WTC11 (cell line): ENCODE results near the gene PRDM12. TPM values are rescaled to one million over a fixed set of nuclear protein-coding genes. Genes with fewer than 3 reads are reported as not detected.
A peak's percentile ranks its signal among the peaks of the same experiment; 100 is the strongest.

Experiments
- FOXP1 ChIP-seq: sonication (generic); formaldehyde crosslinking; IDR thresholded peaks from 2 replicates; pipeline ENCODE4 v1.8.0; 2022; ENCODE audit warnings: missing genetic modification reagents, mild to moderate bottlenecking, moderate library complexity, borderline replicate concordance
- JAZF1 ChIP-seq: fragments of 250-450 bp; sonication (Bioruptor Pico); IDR thresholded peaks from 2 replicates; pipeline ENCODE4 v1.9.0; 2021; ENCODE audit warnings: moderate library complexity, mild to moderate bottlenecking, inconsistent platforms
- NFE2L1 ChIP-seq: sonication (generic); formaldehyde crosslinking; IDR thresholded peaks from 2 replicates; pipeline ENCODE4 v1.8.1; 2023; ENCODE audit warnings: missing genetic modification reagents
- NR3C1 ChIP-seq: sonication (generic); formaldehyde crosslinking; conservative IDR thresholded peaks from 2 replicates; pipeline ENCODE4 v1.8.1; 2023; ENCODE audit warnings: low read depth, mild to moderate bottlenecking, missing genetic modification reagents
- PRRX2 ChIP-seq: fragments of 250-450 bp; sonication (Bioruptor Pico); IDR thresholded peaks from 2 replicates; pipeline ENCODE4 v1.8.0; 2021; ENCODE audit warnings: mild to moderate bottlenecking
- SMAD4 ChIP-seq: sonication (generic); formaldehyde crosslinking; IDR thresholded peaks from 2 replicates; pipeline ENCODE4 v1.8.0; 2022; ENCODE audit warnings: mild to moderate bottlenecking, missing genetic modification reagents
- SOX15 ChIP-seq: fragments of 250-450 bp; sonication (Bioruptor Pico); IDR thresholded peaks from 2 replicates; pipeline ENCODE4 v1.9.0; 2021; ENCODE audit warnings: mild to moderate bottlenecking
- TCF7 ChIP-seq: sonication (generic); formaldehyde crosslinking; IDR thresholded peaks from 2 replicates; pipeline ENCODE4 v1.8.0; 2022; ENCODE audit warnings: mild to moderate bottlenecking, low read depth, missing genetic modification reagents, moderate library complexity
- TP53 ChIP-seq: sonication (generic); formaldehyde crosslinking; IDR thresholded peaks from 2 replicates; pipeline ENCODE4 v1.8.1; 2023; ENCODE audit warnings: mild to moderate bottlenecking, missing genetic modification reagents
- ZNF416 ChIP-seq: fragments of 250-450 bp; sonication (Bioruptor Pico); IDR thresholded peaks from 2 replicates; pipeline ENCODE4 v1.9.0; 2021; ENCODE audit warnings: mild to moderate bottlenecking, inconsistent platforms
- total RNA-seq: library from RNA; stranded (reverse); gene quantifications from 3 replicates; pipeline ENCODE4 v1.2.3, GENCODE V29; 2021
- TF ChIP-seq, protein P1 (sequence below): sonication (generic); formaldehyde crosslinking; IDR thresholded peaks from 2 replicates; pipeline ENCODE4 v1.8.0; 2023; ENCODE audit warnings: missing genetic modification reagents, mild to moderate bottlenecking, borderline replicate concordance
- TF ChIP-seq, protein P2 (sequence below): fragments of 200-600 bp; IDR thresholded peaks from 2 replicates; pipeline ENCODE4 v1.8.0; 2022; ENCODE audit warnings: antibody characterized with exemption
- TF ChIP-seq, protein P3 (sequence below): sonication (generic); formaldehyde crosslinking; conservative IDR thresholded peaks from 2 replicates; pipeline ENCODE4 v1.8.1; 2022; ENCODE audit warnings: mild to moderate bottlenecking, missing genetic modification reagents
- TF ChIP-seq, protein P4 (sequence below): fragments of 250-450 bp; sonication (Bioruptor Pico); IDR thresholded peaks from 2 replicates; pipeline ENCODE4 v1.9.0; 2021; ENCODE audit warnings: mild to moderate bottlenecking
- TF ChIP-seq, protein P5 (sequence below): fragments of 250-450 bp; sonication (Bioruptor Pico); IDR thresholded peaks from 2 replicates; pipeline ENCODE4 v1.8.0; 2021; ENCODE audit warnings: mild to moderate bottlenecking
- TF ChIP-seq, protein P6 (sequence below): sonication (generic); formaldehyde crosslinking; IDR thresholded peaks from 2 replicates; pipeline ENCODE4 v1.8.0; 2023; ENCODE audit warnings: mild to moderate bottlenecking, missing genetic modification reagents
- TF ChIP-seq, protein P7 (sequence below): sonication (generic); formaldehyde crosslinking; IDR thresholded peaks from 2 replicates; pipeline ENCODE4 v1.8.1; 2023; ENCODE audit warnings: mild to moderate bottlenecking, missing genetic modification reagents, borderline replicate concordance
- TF ChIP-seq, protein P8 (sequence below): sonication (generic); formaldehyde crosslinking; IDR thresholded peaks from 2 replicates; pipeline ENCODE4 v1.8.1; 2022; ENCODE audit warnings: low read depth, missing genetic modification reagents, borderline replicate concordance

The PRDM12 gene
- total RNA-seq, 1 experiment from 2014 or later, result 0.09 TPM

DNA sequence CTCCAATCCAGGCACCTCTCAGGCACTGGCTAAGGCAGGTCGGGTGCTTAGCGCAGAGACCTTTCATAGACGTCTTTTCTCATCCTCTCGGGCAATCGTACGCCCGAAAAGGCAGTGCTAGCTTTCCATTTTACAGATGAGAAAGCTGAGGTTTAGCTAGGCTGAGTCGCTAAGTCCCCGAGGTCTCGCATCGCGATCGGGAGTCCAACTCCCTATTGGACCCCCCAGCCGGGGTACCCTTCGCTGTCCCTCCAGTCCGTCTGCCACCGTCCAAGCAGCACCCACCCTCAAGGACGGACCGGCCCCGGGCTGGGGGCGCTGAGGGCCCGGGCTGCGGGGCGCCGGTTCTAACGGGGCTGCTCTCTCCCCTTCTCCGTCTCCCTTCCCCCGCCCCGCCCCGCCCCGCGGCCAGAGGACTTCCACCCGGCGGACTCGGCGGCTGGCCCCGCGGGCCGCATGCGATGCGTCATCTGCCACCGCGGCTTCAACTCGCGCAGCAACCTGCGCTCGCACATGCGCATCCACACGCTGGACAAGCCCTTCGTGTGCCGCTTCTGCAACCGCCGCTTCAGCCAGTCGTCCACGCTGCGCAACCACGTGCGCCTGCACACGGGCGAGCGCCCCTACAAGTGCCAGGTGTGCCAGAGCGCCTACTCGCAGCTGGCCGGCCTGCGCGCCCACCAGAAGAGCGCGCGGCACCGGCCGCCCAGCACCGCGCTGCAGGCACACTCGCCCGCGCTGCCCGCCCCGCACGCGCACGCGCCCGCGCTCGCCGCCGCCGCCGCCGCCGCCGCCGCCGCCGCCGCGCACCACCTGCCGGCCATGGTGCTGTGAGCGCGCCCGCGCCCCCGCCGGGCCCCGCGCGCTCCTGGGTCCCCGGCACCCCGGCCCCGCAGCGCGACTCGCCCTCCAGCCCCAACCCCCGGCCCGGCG is 16.7 kb downstream of the PRDM12 start (continued):
- TF ChIP-seq NR3C1 (CRISPR knock-in tag) (no peak), TP53 (CRISPR knock-in tag) (no peak), NFE2L1 (peak; percentile 90), PRRX2 (CRISPR knock-in tag) (no peak), ZNF416 (no peak), FOXP1 (CRISPR knock-in tag) (peak; percentile 93), SMAD4 (CRISPR knock-in tag) (no peak), TCF7 (CRISPR knock-in tag) (peak; percentile 59; the same call in 1 of the 2 replicates), SOX15 (CRISPR knock-in tag) (no peak), JAZF1 (no peak)
- TF ChIP-seq, protein P1, sequence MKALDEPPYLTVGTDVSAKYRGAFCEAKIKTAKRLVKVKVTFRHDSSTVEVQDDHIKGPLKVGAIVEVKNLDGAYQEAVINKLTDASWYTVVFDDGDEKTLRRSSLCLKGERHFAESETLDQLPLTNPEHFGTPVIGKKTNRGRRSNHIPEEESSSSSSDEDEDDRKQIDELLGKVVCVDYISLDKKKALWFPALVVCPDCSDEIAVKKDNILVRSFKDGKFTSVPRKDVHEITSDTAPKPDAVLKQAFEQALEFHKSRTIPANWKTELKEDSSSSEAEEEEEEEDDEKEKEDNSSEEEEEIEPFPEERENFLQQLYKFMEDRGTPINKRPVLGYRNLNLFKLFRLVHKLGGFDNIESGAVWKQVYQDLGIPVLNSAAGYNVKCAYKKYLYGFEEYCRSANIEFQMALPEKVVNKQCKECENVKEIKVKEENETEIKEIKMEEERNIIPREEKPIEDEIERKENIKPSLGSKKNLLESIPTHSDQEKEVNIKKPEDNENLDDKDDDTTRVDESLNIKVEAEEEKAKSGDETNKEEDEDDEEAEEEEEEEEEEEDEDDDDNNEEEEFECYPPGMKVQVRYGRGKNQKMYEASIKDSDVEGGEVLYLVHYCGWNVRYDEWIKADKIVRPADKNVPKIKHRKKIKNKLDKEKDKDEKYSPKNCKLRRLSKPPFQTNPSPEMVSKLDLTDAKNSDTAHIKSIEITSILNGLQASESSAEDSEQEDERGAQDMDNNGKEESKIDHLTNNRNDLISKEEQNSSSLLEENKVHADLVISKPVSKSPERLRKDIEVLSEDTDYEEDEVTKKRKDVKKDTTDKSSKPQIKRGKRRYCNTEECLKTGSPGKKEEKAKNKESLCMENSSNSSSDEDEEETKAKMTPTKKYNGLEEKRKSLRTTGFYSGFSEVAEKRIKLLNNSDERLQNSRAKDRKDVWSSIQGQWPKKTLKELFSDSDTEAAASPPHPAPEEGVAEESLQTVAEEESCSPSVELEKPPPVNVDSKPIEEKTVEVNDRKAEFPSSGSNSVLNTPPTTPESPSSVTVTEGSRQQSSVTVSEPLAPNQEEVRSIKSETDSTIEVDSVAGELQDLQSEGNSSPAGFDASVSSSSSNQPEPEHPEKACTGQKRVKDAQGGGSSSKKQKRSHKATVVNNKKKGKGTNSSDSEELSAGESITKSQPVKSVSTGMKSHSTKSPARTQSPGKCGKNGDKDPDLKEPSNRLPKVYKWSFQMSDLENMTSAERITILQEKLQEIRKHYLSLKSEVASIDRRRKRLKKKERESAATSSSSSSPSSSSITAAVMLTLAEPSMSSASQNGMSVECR, result peak; percentile 93
- TF ChIP-seq, protein P2, sequence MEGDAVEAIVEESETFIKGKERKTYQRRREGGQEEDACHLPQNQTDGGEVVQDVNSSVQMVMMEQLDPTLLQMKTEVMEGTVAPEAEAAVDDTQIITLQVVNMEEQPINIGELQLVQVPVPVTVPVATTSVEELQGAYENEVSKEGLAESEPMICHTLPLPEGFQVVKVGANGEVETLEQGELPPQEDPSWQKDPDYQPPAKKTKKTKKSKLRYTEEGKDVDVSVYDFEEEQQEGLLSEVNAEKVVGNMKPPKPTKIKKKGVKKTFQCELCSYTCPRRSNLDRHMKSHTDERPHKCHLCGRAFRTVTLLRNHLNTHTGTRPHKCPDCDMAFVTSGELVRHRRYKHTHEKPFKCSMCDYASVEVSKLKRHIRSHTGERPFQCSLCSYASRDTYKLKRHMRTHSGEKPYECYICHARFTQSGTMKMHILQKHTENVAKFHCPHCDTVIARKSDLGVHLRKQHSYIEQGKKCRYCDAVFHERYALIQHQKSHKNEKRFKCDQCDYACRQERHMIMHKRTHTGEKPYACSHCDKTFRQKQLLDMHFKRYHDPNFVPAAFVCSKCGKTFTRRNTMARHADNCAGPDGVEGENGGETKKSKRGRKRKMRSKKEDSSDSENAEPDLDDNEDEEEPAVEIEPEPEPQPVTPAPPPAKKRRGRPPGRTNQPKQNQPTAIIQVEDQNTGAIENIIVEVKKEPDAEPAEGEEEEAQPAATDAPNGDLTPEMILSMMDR, result no peak
- TF ChIP-seq, protein P3, sequence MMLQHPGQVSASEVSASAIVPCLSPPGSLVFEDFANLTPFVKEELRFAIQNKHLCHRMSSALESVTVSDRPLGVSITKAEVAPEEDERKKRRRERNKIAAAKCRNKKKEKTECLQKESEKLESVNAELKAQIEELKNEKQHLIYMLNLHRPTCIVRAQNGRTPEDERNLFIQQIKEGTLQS (CRISPR knock-in tag), result peak; percentile 64; the same call in 1 of the 2 replicates
- TF ChIP-seq, protein P4, sequence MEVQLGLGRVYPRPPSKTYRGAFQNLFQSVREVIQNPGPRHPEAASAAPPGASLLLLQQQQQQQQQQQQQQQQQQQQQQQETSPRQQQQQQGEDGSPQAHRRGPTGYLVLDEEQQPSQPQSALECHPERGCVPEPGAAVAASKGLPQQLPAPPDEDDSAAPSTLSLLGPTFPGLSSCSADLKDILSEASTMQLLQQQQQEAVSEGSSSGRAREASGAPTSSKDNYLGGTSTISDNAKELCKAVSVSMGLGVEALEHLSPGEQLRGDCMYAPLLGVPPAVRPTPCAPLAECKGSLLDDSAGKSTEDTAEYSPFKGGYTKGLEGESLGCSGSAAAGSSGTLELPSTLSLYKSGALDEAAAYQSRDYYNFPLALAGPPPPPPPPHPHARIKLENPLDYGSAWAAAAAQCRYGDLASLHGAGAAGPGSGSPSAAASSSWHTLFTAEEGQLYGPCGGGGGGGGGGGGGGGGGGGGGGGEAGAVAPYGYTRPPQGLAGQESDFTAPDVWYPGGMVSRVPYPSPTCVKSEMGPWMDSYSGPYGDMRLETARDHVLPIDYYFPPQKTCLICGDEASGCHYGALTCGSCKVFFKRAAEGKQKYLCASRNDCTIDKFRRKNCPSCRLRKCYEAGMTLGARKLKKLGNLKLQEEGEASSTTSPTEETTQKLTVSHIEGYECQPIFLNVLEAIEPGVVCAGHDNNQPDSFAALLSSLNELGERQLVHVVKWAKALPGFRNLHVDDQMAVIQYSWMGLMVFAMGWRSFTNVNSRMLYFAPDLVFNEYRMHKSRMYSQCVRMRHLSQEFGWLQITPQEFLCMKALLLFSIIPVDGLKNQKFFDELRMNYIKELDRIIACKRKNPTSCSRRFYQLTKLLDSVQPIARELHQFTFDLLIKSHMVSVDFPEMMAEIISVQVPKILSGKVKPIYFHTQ (CRISPR knock-in tag), result no peak
- TF ChIP-seq, protein P5, sequence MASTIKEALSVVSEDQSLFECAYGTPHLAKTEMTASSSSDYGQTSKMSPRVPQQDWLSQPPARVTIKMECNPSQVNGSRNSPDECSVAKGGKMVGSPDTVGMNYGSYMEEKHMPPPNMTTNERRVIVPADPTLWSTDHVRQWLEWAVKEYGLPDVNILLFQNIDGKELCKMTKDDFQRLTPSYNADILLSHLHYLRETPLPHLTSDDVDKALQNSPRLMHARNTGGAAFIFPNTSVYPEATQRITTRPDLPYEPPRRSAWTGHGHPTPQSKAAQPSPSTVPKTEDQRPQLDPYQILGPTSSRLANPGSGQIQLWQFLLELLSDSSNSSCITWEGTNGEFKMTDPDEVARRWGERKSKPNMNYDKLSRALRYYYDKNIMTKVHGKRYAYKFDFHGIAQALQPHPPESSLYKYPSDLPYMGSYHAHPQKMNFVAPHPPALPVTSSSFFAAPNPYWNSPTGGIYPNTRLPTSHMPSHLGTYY (CRISPR knock-in tag), result no peak
- TF ChIP-seq, protein P6, sequence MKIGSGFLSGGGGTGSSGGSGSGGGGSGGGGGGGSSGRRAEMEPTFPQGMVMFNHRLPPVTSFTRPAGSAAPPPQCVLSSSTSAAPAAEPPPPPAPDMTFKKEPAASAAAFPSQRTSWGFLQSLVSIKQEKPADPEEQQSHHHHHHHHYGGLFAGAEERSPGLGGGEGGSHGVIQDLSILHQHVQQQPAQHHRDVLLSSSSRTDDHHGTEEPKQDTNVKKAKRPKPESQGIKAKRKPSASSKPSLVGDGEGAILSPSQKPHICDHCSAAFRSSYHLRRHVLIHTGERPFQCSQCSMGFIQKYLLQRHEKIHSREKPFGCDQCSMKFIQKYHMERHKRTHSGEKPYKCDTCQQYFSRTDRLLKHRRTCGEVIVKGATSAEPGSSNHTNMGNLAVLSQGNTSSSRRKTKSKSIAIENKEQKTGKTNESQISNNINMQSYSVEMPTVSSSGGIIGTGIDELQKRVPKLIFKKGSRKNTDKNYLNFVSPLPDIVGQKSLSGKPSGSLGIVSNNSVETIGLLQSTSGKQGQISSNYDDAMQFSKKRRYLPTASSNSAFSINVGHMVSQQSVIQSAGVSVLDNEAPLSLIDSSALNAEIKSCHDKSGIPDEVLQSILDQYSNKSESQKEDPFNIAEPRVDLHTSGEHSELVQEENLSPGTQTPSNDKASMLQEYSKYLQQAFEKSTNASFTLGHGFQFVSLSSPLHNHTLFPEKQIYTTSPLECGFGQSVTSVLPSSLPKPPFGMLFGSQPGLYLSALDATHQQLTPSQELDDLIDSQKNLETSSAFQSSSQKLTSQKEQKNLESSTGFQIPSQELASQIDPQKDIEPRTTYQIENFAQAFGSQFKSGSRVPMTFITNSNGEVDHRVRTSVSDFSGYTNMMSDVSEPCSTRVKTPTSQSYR (CRISPR knock-in tag), result 0 out of 2 replicates have a peak, but pooled peaks have one; percentile 53
- TF ChIP-seq, protein P7, sequence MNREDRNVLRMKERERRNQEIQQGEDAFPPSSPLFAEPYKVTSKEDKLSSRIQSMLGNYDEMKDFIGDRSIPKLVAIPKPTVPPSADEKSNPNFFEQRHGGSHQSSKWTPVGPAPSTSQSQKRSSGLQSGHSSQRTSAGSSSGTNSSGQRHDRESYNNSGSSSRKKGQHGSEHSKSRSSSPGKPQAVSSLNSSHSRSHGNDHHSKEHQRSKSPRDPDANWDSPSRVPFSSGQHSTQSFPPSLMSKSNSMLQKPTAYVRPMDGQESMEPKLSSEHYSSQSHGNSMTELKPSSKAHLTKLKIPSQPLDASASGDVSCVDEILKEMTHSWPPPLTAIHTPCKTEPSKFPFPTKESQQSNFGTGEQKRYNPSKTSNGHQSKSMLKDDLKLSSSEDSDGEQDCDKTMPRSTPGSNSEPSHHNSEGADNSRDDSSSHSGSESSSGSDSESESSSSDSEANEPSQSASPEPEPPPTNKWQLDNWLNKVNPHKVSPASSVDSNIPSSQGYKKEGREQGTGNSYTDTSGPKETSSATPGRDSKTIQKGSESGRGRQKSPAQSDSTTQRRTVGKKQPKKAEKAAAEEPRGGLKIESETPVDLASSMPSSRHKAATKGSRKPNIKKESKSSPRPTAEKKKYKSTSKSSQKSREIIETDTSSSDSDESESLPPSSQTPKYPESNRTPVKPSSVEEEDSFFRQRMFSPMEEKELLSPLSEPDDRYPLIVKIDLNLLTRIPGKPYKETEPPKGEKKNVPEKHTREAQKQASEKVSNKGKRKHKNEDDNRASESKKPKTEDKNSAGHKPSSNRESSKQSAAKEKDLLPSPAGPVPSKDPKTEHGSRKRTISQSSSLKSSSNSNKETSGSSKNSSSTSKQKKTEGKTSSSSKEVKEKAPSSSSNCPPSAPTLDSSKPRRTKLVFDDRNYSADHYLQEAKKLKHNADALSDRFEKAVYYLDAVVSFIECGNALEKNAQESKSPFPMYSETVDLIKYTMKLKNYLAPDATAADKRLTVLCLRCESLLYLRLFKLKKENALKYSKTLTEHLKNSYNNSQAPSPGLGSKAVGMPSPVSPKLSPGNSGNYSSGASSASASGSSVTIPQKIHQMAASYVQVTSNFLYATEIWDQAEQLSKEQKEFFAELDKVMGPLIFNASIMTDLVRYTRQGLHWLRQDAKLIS, result no peak
- TF ChIP-seq, protein P8, sequence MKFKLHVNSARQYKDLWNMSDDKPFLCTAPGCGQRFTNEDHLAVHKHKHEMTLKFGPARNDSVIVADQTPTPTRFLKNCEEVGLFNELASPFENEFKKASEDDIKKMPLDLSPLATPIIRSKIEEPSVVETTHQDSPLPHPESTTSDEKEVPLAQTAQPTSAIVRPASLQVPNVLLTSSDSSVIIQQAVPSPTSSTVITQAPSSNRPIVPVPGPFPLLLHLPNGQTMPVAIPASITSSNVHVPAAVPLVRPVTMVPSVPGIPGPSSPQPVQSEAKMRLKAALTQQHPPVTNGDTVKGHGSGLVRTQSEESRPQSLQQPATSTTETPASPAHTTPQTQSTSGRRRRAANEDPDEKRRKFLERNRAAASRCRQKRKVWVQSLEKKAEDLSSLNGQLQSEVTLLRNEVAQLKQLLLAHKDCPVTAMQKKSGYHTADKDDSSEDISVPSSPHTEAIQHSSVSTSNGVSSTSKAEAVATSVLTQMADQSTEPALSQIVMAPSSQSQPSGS (CRISPR knock-in tag), result 0 out of 2 replicates have a peak, but pooled peaks have one; percentile 48
